Liver (tissue), 9 donors: ENCODE results near the gene WIZ. TPM values are rescaled to one million over a fixed set of nuclear protein-coding genes. Genes with fewer than 3 reads are reported as not detected.
A peak's percentile ranks its signal among the peaks of the same experiment; 100 is the strongest.

Experiments
- DNase-seq: peaks from one replicate; pipeline ENCODE4 v3.0.0-alpha.2; 2017; ENCODE audit warnings: low spot score
- H3K27ac ChIP-seq, 2 donors: one replicate each; pipeline ENCODE4 v1.7.0; 2013; ENCODE audit warnings: inconsistent platforms in 2 of 2, low read length in 2 of 2, control low read depth in 1 of 2, low read depth in 1 of 2, mild to moderate bottlenecking in 1 of 2
- H3K27me3 ChIP-seq, 4 donors: one replicate each; pipeline versions ENCODE4 v1.6.1 to v1.7.0; 2013; ENCODE audit warnings: low read length in 3 of 4, inconsistent platforms in 1 of 4, mild to moderate bottlenecking in 1 of 4, moderate library complexity in 1 of 4; ENCODE audit not compliant: control insufficient read depth in 4 of 4, insufficient read depth in 4 of 4
- H3K36me3 ChIP-seq, 4 donors: one replicate each; pipeline versions ENCODE4 v1.6.1 to v1.7.0; 2013; ENCODE audit warnings: low read length in 3 of 4, mild to moderate bottlenecking in 3 of 4, low read depth in 1 of 4, moderate library complexity in 1 of 4; ENCODE audit not compliant: control insufficient read depth in 4 of 4, insufficient read depth in 3 of 4
- H3K4me1 ChIP-seq, 4 donors: one replicate each; pipeline versions ENCODE4 v1.6.1 to v1.7.0; 2013; ENCODE audit warnings: low read length in 3 of 4, mild to moderate bottlenecking in 3 of 4, moderate library complexity in 1 of 4; ENCODE audit not compliant: control insufficient read depth in 4 of 4, insufficient read depth in 4 of 4
- H3K4me3 ChIP-seq, 3 donors: one replicate each; pipeline versions ENCODE4 v1.6.1 to v1.7.0; 2013; ENCODE audit warnings: low read length in 3 of 3, control low read depth in 1 of 3, low read depth in 1 of 3, mild to moderate bottlenecking in 1 of 3
- H3K9ac ChIP-seq, 2 donors: one replicate each; pipeline ENCODE4 v1.7.0; 2013; ENCODE audit warnings: low read length in 2 of 2, mild to moderate bottlenecking in 2 of 2, moderate library complexity in 2 of 2, control low read depth in 1 of 2, low read depth in 1 of 2
- H3K9me3 ChIP-seq, 4 donors: one replicate each; pipeline versions ENCODE4 v1.6.1 to v1.7.0; 2013; ENCODE audit warnings: low read length in 3 of 4; ENCODE audit not compliant: control insufficient read depth in 4 of 4
- EGR1 ChIP-seq, 2 donors: IDR thresholded peaks; 2 replicates each; pipeline ENCODE4 v1.6.1; 2016 to 2018; ENCODE audit warnings: antibody characterized with exemption in 2 of 2, low read depth in 2 of 2
- FOXA1 ChIP-seq: IDR thresholded peaks from 2 replicates; pipeline ENCODE4 v1.6.1; 2016; ENCODE audit warnings: antibody characterized with exemption
- FOXA2 ChIP-seq: IDR thresholded peaks from 2 replicates; pipeline ENCODE4 v1.6.1; 2016; ENCODE audit warnings: antibody characterized with exemption
- GABPA ChIP-seq, 2 donors: IDR thresholded peaks in 1 of 2; conservative IDR thresholded peaks in 1 of 2; 2 replicates each; pipeline ENCODE4 v1.6.1; 2016; ENCODE audit warnings: antibody characterized with exemption in 2 of 2, mild to moderate bottlenecking in 1 of 2, moderate library complexity in 1 of 2
- HNF4A ChIP-seq, 2 donors: conservative IDR thresholded peaks; 2 replicates each; pipeline ENCODE4 v1.6.1; 2016; ENCODE audit warnings: antibody characterized with exemption in 2 of 2, mild to moderate bottlenecking in 2 of 2
- HNF4G ChIP-seq: IDR thresholded peaks from 2 replicates; pipeline ENCODE4 v1.6.1; 2016; ENCODE audit warnings: antibody characterized with exemption
- JUND ChIP-seq, 2 donors: IDR thresholded peaks; 2 replicates each; pipeline ENCODE4 v1.6.1; 2016; ENCODE audit warnings: antibody characterized with exemption in 2 of 2
- NR2F2 ChIP-seq: IDR thresholded peaks from 2 replicates; pipeline ENCODE4 v1.6.1; 2016; ENCODE audit warnings: antibody characterized with exemption
- RAD21 ChIP-seq, 2 donors: IDR thresholded peaks; 2 replicates each; pipeline ENCODE4 v1.6.1; 2016; ENCODE audit warnings: antibody characterized with exemption in 2 of 2, mild to moderate bottlenecking in 2 of 2
- RXRA ChIP-seq, 2 donors: IDR thresholded peaks; 2 replicates each; pipeline ENCODE4 v1.6.1; 2017 to 2018; ENCODE audit warnings: antibody characterized with exemption in 2 of 2, mild to moderate bottlenecking in 1 of 2
- SP1 ChIP-seq: IDR thresholded peaks from 2 replicates; pipeline ENCODE4 v1.6.1; 2018; ENCODE audit warnings: antibody characterized with exemption, mild to moderate bottlenecking
- TAF1 ChIP-seq: conservative IDR thresholded peaks from 2 replicates; pipeline ENCODE4 v1.6.1; 2016; ENCODE audit warnings: antibody characterized with exemption, mild to moderate bottlenecking
- YY1 ChIP-seq: IDR thresholded peaks from 2 replicates; pipeline ENCODE4 v1.6.1; 2016; ENCODE audit warnings: antibody characterized with exemption, mild to moderate bottlenecking
- WGBS: extraction: QIAGEN DNeasy Blood & Tissue Kit; methylation state at CpG from one replicate; pipeline ENCODE4 v1.1.7; 2013; 5-methylcytosine and 5-hydroxymethylcytosine counted together
- polyA plus RNA-seq, 2 donors: library from polyadenylated mRNA; stranded (reverse) in 1 of 2; unstranded in 1 of 2; fragments of 200-250 nt in 1 of 2; fragments of >200 nt in 1 of 2; fragmentation: Nextera tagmentation in 1 of 2; extraction: Ambion mirVana in 1 of 2; gene quantifications; one replicate each; pipeline versions ENCODE4 v1.2.1 to v1.2.3, GENCODE V29; 2013 to 2015
- total RNA-seq, 2 donors: library from RNA; depleted of rRNA; stranded (reverse); fragments of >200 nt; gene quantifications; one replicate each; pipeline ENCODE4 v1.2.3, GENCODE V29; 2014
- TF ChIP-seq, protein P1 (sequence below): IDR thresholded peaks from 2 replicates; pipeline ENCODE4 v1.6.1; 2016; ENCODE audit warnings: antibody characterized with exemption
- TF ChIP-seq, protein P2 (sequence below): fragments of 150-350 bp; IDR thresholded peaks from 2 replicates; pipeline ENCODE4 v1.5.1; 2017; ENCODE audit warnings: improper control_type of control experiment, low read depth, low read length; ENCODE audit not compliant: missing input control
- TF ChIP-seq, protein P3 (sequence below): IDR thresholded peaks from 2 replicates; pipeline ENCODE4 v1.6.1; 2016; ENCODE audit warnings: antibody characterized with exemption, mild to moderate bottlenecking
- TF ChIP-seq, protein P4 (sequence below): IDR thresholded peaks from 2 replicates; pipeline ENCODE4 v1.6.1; 2016; ENCODE audit warnings: antibody characterized with exemption
- TF ChIP-seq, protein P5 (sequence below): IDR thresholded peaks from 2 replicates; pipeline ENCODE4 v1.6.1; 2016; ENCODE audit warnings: antibody characterized with exemption
- donor health status: healthy.
- donor health status: healthy.
- donor health status: healthy.
- donor health status: healthy.
- donor health status: healthy.

The WIZ gene
- total and polyA plus RNA-seq, 4 donors: 3.8 to 12.7 (median 8.6) TPM

DNA sequence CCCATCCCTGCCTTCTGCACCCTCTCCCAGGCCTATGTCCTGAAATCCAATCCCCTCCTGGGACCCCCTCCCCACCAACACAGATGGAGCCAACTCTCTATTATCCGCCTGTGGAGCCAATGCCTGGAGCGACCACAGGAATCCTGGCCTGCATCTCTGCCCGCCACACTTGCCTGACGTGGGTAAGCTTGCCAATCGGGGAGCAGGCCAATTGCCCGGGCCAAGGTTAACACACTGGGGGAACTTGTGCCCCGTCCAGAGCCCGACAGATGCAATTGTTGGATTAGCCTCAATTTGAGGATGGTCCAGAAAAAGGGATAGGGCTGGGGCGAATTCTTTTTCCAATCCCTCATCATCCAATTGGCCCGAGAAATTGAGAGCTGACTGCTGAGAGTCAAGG is 5.9 kb downstream of the WIZ start:
- no peak overlapping the region for H3K27ac ChIP-seq
- no peak overlapping the region for H3K4me3 ChIP-seq
- no peaks in the 10 kb centered on the region for H3K9me3 ChIP-seq
- no peaks in the 10 kb centered on the region for H3K36me3 ChIP-seq
- peaks cover 5 to 34% (median 30%) of the 10 kb centered on the region in 4 donors for H3K4me1 ChIP-seq
- no peaks in the 10 kb centered on the region for H3K27me3 ChIP-seq
- H3K9ac ChIP-seq: no peak overlapping the region
- whole genome bisulfite sequencing: 35% methylated on average over 10 of the region's 10 CpGs
- TF ChIP-seq, protein P1, sequence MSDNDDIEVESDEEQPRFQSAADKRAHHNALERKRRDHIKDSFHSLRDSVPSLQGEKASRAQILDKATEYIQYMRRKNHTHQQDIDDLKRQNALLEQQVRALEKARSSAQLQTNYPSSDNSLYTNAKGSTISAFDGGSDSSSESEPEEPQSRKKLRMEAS: no peak
- TF ChIP-seq FOXA1 (no peak), FOXA2 (no peak), JUND (IDR thresholded peaks at IDR 0.05) (no peak), HNF4A (conservative IDR thresholded peaks at IDR 0.05) (peak; percentile 70 to 77), EGR1 (IDR thresholded peaks at IDR 0.05; ENCODE audit: low read depth in 2 of 2) (no peak), RXRA (IDR thresholded peaks at IDR 0.05) (peak; percentile 54 to 70), SP1 (peak; percentile 41), NR2F2 (no peak), GABPA (IDR thresholded peaks at IDR 0.05 in 1 of 2, conservative IDR thresholded peaks at IDR 0.05 in 1 of 2) (no peak), TAF1 (no peak), HNF4G (no peak), RAD21 (IDR thresholded peaks at IDR 0.05) (peak; percentile 20 to 56)
- TF ChIP-seq, protein P2, sequence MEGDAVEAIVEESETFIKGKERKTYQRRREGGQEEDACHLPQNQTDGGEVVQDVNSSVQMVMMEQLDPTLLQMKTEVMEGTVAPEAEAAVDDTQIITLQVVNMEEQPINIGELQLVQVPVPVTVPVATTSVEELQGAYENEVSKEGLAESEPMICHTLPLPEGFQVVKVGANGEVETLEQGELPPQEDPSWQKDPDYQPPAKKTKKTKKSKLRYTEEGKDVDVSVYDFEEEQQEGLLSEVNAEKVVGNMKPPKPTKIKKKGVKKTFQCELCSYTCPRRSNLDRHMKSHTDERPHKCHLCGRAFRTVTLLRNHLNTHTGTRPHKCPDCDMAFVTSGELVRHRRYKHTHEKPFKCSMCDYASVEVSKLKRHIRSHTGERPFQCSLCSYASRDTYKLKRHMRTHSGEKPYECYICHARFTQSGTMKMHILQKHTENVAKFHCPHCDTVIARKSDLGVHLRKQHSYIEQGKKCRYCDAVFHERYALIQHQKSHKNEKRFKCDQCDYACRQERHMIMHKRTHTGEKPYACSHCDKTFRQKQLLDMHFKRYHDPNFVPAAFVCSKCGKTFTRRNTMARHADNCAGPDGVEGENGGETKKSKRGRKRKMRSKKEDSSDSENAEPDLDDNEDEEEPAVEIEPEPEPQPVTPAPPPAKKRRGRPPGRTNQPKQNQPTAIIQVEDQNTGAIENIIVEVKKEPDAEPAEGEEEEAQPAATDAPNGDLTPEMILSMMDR: no peak
- TF ChIP-seq, protein P3, sequence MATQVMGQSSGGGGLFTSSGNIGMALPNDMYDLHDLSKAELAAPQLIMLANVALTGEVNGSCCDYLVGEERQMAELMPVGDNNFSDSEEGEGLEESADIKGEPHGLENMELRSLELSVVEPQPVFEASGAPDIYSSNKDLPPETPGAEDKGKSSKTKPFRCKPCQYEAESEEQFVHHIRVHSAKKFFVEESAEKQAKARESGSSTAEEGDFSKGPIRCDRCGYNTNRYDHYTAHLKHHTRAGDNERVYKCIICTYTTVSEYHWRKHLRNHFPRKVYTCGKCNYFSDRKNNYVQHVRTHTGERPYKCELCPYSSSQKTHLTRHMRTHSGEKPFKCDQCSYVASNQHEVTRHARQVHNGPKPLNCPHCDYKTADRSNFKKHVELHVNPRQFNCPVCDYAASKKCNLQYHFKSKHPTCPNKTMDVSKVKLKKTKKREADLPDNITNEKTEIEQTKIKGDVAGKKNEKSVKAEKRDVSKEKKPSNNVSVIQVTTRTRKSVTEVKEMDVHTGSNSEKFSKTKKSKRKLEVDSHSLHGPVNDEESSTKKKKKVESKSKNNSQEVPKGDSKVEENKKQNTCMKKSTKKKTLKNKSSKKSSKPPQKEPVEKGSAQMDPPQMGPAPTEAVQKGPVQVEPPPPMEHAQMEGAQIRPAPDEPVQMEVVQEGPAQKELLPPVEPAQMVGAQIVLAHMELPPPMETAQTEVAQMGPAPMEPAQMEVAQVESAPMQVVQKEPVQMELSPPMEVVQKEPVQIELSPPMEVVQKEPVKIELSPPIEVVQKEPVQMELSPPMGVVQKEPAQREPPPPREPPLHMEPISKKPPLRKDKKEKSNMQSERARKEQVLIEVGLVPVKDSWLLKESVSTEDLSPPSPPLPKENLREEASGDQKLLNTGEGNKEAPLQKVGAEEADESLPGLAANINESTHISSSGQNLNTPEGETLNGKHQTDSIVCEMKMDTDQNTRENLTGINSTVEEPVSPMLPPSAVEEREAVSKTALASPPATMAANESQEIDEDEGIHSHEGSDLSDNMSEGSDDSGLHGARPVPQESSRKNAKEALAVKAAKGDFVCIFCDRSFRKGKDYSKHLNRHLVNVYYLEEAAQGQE: no peak
- TF ChIP-seq, protein P4, sequence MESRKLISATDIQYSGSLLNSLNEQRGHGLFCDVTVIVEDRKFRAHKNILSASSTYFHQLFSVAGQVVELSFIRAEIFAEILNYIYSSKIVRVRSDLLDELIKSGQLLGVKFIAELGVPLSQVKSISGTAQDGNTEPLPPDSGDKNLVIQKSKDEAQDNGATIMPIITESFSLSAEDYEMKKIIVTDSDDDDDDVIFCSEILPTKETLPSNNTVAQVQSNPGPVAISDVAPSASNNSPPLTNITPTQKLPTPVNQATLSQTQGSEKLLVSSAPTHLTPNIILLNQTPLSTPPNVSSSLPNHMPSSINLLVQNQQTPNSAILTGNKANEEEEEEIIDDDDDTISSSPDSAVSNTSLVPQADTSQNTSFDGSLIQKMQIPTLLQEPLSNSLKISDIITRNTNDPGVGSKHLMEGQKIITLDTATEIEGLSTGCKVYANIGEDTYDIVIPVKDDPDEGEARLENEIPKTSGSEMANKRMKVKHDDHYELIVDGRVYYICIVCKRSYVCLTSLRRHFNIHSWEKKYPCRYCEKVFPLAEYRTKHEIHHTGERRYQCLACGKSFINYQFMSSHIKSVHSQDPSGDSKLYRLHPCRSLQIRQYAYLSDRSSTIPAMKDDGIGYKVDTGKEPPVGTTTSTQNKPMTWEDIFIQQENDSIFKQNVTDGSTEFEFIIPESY: no peak
- DNase-seq: no peak

DNA sequence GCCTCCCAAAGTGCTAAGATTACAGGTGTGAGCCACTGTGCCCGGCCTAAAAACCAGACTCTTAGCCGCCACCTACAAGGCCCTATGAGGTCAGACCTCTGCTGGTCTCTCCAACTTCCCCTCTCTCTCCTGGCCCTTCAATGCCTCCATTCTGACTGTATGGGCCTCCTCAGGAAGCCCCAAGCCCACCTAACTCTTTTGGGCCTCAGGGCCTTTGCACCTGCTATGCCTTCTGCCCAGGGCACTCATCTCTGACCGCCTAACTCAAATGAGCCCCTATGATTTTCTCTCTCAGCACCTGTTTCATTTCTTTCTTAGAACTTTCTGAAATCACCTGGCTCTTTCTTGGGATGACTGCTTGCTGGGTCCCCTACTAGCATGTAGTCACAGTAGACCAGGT is 6.4 kb downstream of the WIZ start:
- 93% methylated on average over 3 of the region's 3 CpGs for WGBS

More for the DNA sequence above, 6.4 kb downstream of the WIZ start:
- Histone ChIP-seq H3K27me3 (no peaks in the 10 kb centered on the region), H3K4me3 (no peak overlapping the region), H3K27ac (no peak overlapping the region), H3K9me3 (no peaks in the 10 kb centered on the region), H3K9ac (no peak overlapping the region), H3K36me3 (no peaks in the 10 kb centered on the region), H3K4me1 (peaks cover 10 to 37% (median 31%) of the 10 kb centered on the region in 4 donors)
- no peak for DNase-seq
- TF ChIP-seq HNF4A (conservative IDR thresholded peaks at IDR 0.05) (no peak), HNF4G (no peak), YY1 (no peak), RAD21 (IDR thresholded peaks at IDR 0.05) (no peak), GABPA (IDR thresholded peaks at IDR 0.05 in 1 of 2, conservative IDR thresholded peaks at IDR 0.05 in 1 of 2) (no peak), NR2F2 (no peak), SP1 (no peak), FOXA1 (no peak), FOXA2 (no peak), RXRA (IDR thresholded peaks at IDR 0.05) (no peak)
- TF ChIP-seq, protein P2: no peak
- TF ChIP-seq, protein P4: no peak
- TF ChIP-seq, protein P1: no peak
- TF ChIP-seq, protein P5, sequence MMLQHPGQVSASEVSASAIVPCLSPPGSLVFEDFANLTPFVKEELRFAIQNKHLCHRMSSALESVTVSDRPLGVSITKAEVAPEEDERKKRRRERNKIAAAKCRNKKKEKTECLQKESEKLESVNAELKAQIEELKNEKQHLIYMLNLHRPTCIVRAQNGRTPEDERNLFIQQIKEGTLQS: no peak
